Measurements from ENCODE around the gene ZNF354C. TPM values are rescaled to one million over a fixed set of nuclear protein-coding genes. Genes with fewer than 3 reads are reported as not detected.
"Not testable (repeated sequence)": the region's sequence is repeated elsewhere in the genome, so short reads cannot be mapped to it uniquely, and the experiment has no call there.

The ZNF354C gene
- total RNA-seq, 2 donors from 2014 or later = 3.9 to 8.8 TPM

- ATAC-seq (ENCODE audit: insufficient number of reproducible peaks, low FRiP score, low read depth) (no peak), DNase-seq (ENCODE audit: low spot score) (no peak)
- Histone ChIP-seq H3K27ac (no peak overlapping the region), H3K4me1 (ENCODE audit: control insufficient read depth in 1 of 2, low read depth in 2 of 2) (peaks cover 5 to 8% of the 10 kb centered on the region in 2 donors), H3K4me3 (no peak overlapping the region), H3K9me3 (peaks cover 49% of the 10 kb centered on the region), H3K36me3 (peaks cover 52% of the 10 kb centered on the region), H3K27me3 (replicated peaks; ENCODE audit: insufficient read depth) (no peaks in the 10 kb centered on the region)
- no peak for TF ChIP-seq CTCF (IDR thresholded peaks at IDR 0.05)
These were observed 5.5 kb downstream of the ZNF354C start for GRCh38 chr5:179065703-179066102.

GRCh38 chr5:179079165-179079987 is 19.2 kb downstream of the ZNF354C start:
- no peak overlapping the region for H3K27ac ChIP-seq
- no peak for TF ChIP-seq CTCF (IDR thresholded peaks at IDR 0.05)
- peaks cover 59% of the 10 kb centered on the region for H3K36me3 ChIP-seq
- H3K4me1 ChIP-seq (ENCODE audit: control insufficient read depth in 1 of 2, low read depth in 2 of 2) = no peaks in the 10 kb centered on the region
- no peak for DNase-seq (ENCODE audit: low spot score)
- no peak for ATAC-seq (ENCODE audit: insufficient number of reproducible peaks, low FRiP score, low read depth)
- H3K4me3 ChIP-seq = peak overlapping the region; percentile 43
- H3K27me3 ChIP-seq (replicated peaks; ENCODE audit: insufficient read depth) = no peaks in the 10 kb centered on the region
- H3K9me3 ChIP-seq = peaks cover 100% of the 10 kb centered on the region

- peaks cover 50% of the 10 kb centered on the region for H3K36me3 ChIP-seq
These were observed 20.6 kb downstream of the ZNF354C start for GRCh38 chr5:179080724-179081123.

GRCh38 chr5:179089502-179089901 is 29.3 kb downstream of the ZNF354C start:
- H3K9me3 ChIP-seq = peaks cover 92% of the 10 kb centered on the region
- H3K4me1 ChIP-seq (ENCODE audit: control insufficient read depth in 1 of 2, low read depth in 2 of 2) = no peaks in the 10 kb centered on the region
- no peak overlapping the region for H3K4me3 ChIP-seq
- TF ChIP-seq CTCF (IDR thresholded peaks at IDR 0.05) = no peak
- no peaks in the 10 kb centered on the region for H3K27me3 ChIP-seq (replicated peaks; ENCODE audit: insufficient read depth)
- no peaks in the 10 kb centered on the region for H3K36me3 ChIP-seq
- no peak for DNase-seq (ENCODE audit: low spot score)
- no peak overlapping the region for H3K27ac ChIP-seq
- no peak for ATAC-seq (ENCODE audit: insufficient number of reproducible peaks, low FRiP score, low read depth)

More at GRCh38 chr5:179080724-179081123, 20.6 kb downstream of the ZNF354C start:
- Histone ChIP-seq H3K4me1 (ENCODE audit: control insufficient read depth in 1 of 2, low read depth in 2 of 2) (no peaks in the 10 kb centered on the region), H3K27ac (no peak overlapping the region), H3K4me3 (no peak overlapping the region), H3K27me3 (replicated peaks; ENCODE audit: insufficient read depth) (no peaks in the 10 kb centered on the region), H3K9me3 (peaks cover 100% of the 10 kb centered on the region)
- DNase-seq (ENCODE audit: low spot score) (no peak), ATAC-seq (ENCODE audit: insufficient number of reproducible peaks, low FRiP score, low read depth) (no peak)
- no peak for TF ChIP-seq CTCF (IDR thresholded peaks at IDR 0.05)

- not testable (repeated sequence) for ATAC-seq (ENCODE audit: insufficient number of reproducible peaks, low FRiP score, low read depth); H3K4me1 ChIP-seq (ENCODE audit: control insufficient read depth in 1 of 2, low read depth in 2 of 2); H3K27ac ChIP-seq; H3K4me3 ChIP-seq; H3K36me3 ChIP-seq; DNase-seq (ENCODE audit: low spot score); H3K27me3 ChIP-seq (replicated peaks; ENCODE audit: insufficient read depth)
- H3K9me3 ChIP-seq = peaks cover 53% of the 10 kb centered on the region
These were observed 41.1 kb downstream of the ZNF354C start for GRCh38 chr5:179101282-179101681.
